ENCODE data around the gene PRDM13. TPM values are rescaled to one million over a fixed set of nuclear protein-coding genes. Genes with fewer than 3 reads are reported as not detected.
"Not testable (repeated sequence)": the region's sequence is repeated elsewhere in the genome, so short reads cannot be mapped to it uniquely, and the experiment has no call there.

PRDM13 gene
- total RNA-seq, 2 experiments from 2014 or later = not detected

- DNase-seq = peak; percentile 54
Measured at GRCh38 chr6:99614430-99615186, 8.0 kb downstream of the PRDM13 start.

GRCh38 chr6:99617131-99617530 is 10.5 kb downstream of the PRDM13 start:
- peaks cover 4% of the 10 kb centered on the region for H3K9me3 Mint-ChIP-seq
- no peak for ATAC-seq
- no peak overlapping the region for H3K27ac Mint-ChIP-seq
- peaks cover 70% of the 10 kb centered on the region for H3K27me3 Mint-ChIP-seq
- ChIA-PET CTCF (interaction anchor here (1.2 to 1.8 kb wide), 3 partner anchors 10 to 129 kb away, joined by 4 to 11 read pairs (median 5); partner anchors contain the start of gene PRDM13), POLR2A (no interaction called here)
- DNase-seq = no peak
- no peak overlapping the region for H3K4me3 Mint-ChIP-seq
- H3K36me3 Mint-ChIP-seq (ENCODE audit: low read depth) = peaks cover 3% of the 10 kb centered on the region
- no peak for TF ChIP-seq CTCF (IDR thresholded peaks at IDR 0.05)
- peaks cover 10% of the 10 kb centered on the region for H3K4me1 Mint-ChIP-seq (ENCODE audit: low read depth)
- intact Hi-C loops (cut with micrococcal nuclease) = no loop called here

More at GRCh38 chr6:99614430-99615186, 8.0 kb downstream of the PRDM13 start:
- no peak for TF ChIP-seq CTCF (IDR thresholded peaks at IDR 0.05)
- ATAC-seq = peak; percentile 25
- no peak overlapping the region for H3K27ac Mint-ChIP-seq
- H3K4me1 Mint-ChIP-seq (ENCODE audit: low read depth) = peaks cover 30% of the 10 kb centered on the region
- peaks cover 69% of the 10 kb centered on the region for H3K27me3 Mint-ChIP-seq
- peaks cover 7% of the 10 kb centered on the region for H3K9me3 Mint-ChIP-seq
- peaks cover 3% of the 10 kb centered on the region for H3K36me3 Mint-ChIP-seq (ENCODE audit: low read depth)
- ChIA-PET POLR2A (interaction anchor here (1.7 kb wide), 1 partner anchor 47 kb away, joined by 5 read pairs; the partner anchor contains the start of gene CCNC), CTCF (interaction anchor here (1.0 to 1.5 kb wide), 3 partner anchors 26 to 787 kb away, joined by 3 to 8 read pairs (median 3); partner anchors contain the start of gene CCNC)
- peak overlapping the region; percentile 66 for H3K4me3 Mint-ChIP-seq
- intact Hi-C loops (cut with micrococcal nuclease) = loop anchor here (5.0 kb wide), 2 partner anchors 782 to 853 kb away; partner anchors contain the start of gene POU3F2

GRCh38 chr6:99618649-99619408 is 12.2 kb downstream of the PRDM13 start:
- peaks cover 10% of the 10 kb centered on the region for H3K4me1 Mint-ChIP-seq (ENCODE audit: low read depth)
- intact Hi-C loops (cut with micrococcal nuclease) = no loop called here
- ATAC-seq (no peak), DNase-seq (no peak)
- no peak overlapping the region for H3K4me3 Mint-ChIP-seq
- ChIA-PET CTCF (interaction anchor here (1.3 kb wide), 1 partner anchor 18 kb away, joined by 3 read pairs; no protein-coding TSS in a partner anchor), POLR2A (no interaction called here)
- no peak for TF ChIP-seq CTCF (IDR thresholded peaks at IDR 0.05)
- peaks cover 4% of the 10 kb centered on the region for H3K9me3 Mint-ChIP-seq
- H3K36me3 Mint-ChIP-seq (ENCODE audit: low read depth) = peaks cover 3% of the 10 kb centered on the region
- H3K27me3 Mint-ChIP-seq = peaks cover 72% of the 10 kb centered on the region
- no peak overlapping the region for H3K27ac Mint-ChIP-seq

- ATAC-seq (no peak), DNase-seq (no peak)
- TF ChIP-seq CTCF (IDR thresholded peaks at IDR 0.05) = no peak
- Mint-ChIP-seq H3K36me3 (ENCODE audit: low read depth) (peaks cover 3% of the 10 kb centered on the region), H3K4me3 (no peak overlapping the region), H3K9me3 (peaks cover 4% of the 10 kb centered on the region), H3K27ac (no peak overlapping the region), H3K27me3 (peaks cover 75% of the 10 kb centered on the region), H3K4me1 (ENCODE audit: low read depth) (peaks cover 9% of the 10 kb centered on the region)
- POLR2A ChIA-PET = no interaction called here
- intact Hi-C loops (cut with micrococcal nuclease) = no loop called here
- CTCF ChIA-PET = interaction anchor here (1.3 kb wide), 1 partner anchor 17 kb away, joined by 3 read pairs; no protein-coding TSS in a partner anchor
Measured at GRCh38 chr6:99619409-99619762, 12.8 kb downstream of the PRDM13 start.

GRCh38 chr6:99622044-99622443 is 15.4 kb downstream of the PRDM13 start:
- POLR2A ChIA-PET = not testable (repeated sequence)

More at GRCh38 chr6:99622044-99622443, 15.4 kb downstream of the PRDM13 start:
- CTCF ChIA-PET; intact Hi-C loops (cut with micrococcal nuclease); H3K36me3 Mint-ChIP-seq (ENCODE audit: low read depth); H3K27ac Mint-ChIP-seq; H3K4me3 Mint-ChIP-seq; H3K4me1 Mint-ChIP-seq (ENCODE audit: low read depth); DNase-seq; H3K9me3 Mint-ChIP-seq; ATAC-seq: not testable (repeated sequence)
- peaks cover 64% of the 10 kb centered on the region for H3K27me3 Mint-ChIP-seq
